ENCODE results near the gene PLPPR1. TPM values are rescaled to one million over a fixed set of nuclear protein-coding genes. Genes with fewer than 3 reads are reported as not detected.
A peak's percentile ranks its signal among the peaks of the same experiment; 100 is the strongest.

PLPPR1 gene
- total RNA-seq, 1 experiment from 2014 or later: not detected

DNA sequence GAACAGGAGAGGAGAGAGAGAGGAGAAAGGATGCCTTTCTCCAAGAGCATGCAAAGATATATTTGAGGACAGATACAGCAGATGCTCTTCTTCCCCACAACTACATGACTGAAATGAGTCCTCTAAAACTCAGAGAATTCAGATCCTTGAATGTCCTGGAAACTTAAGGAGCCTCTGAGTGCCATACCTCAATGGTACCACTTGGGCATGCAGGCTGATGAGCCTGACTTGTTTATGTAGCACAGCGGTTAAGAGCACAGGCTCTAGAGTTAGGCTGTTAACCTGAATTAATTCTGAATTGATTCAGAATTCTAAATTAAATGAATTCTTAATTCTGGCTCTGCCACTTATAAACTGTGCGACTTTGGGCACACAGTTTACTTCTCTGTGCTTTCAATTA lies 5.7 kb downstream of the PLPPR1 start:
- DNase-seq (ENCODE audit: low read depth, low spot score) (no peak), ATAC-seq (0 out of 2 replicates have a peak, but pooled peaks have one; percentile 42)
- no TSS peak for BruUV-seq (replicated peaks)
- no peak overlapping the region for H3K9ac ChIP-seq (ENCODE audit: low read length)
- no peaks in the 10 kb centered on the region for H3K9me3 ChIP-seq (ENCODE audit: control insufficient read depth in 1 of 2, insufficient read depth in 1 of 2, low read depth in 1 of 2, low read length in 2 of 2)
- RAD21 ChIA-PET (ENCODE audit: low non-redundant PET in 1 of 2, low total read pairs in 2 of 2, uncharacterized antibody in 2 of 2, unreplicated experiment in 2 of 2): no interaction called here
- no peak overlapping the region for H2AFZ ChIP-seq (ENCODE audit: low read depth, low read length, poor library complexity, severe bottlenecking)
- H4K20me1 ChIP-seq (ENCODE audit: insufficient read depth): no peaks in the 10 kb centered on the region
- no peak for TF ChIP-seq ELF1 (IDR thresholded peaks at IDR 0.05; ENCODE audit: borderline replicate concordance, low read depth)
- H3K27me3 ChIP-seq (ENCODE audit: insufficient read depth, low read length): no peaks in the 10 kb centered on the region; the same call in 1 of the 2 replicates
- POLR2A ChIA-PET: no interaction called here
- no peaks in the 10 kb centered on the region for H3K79me2 ChIP-seq (ENCODE audit: insufficient read depth, low read length)
- no peak overlapping the region for H3K4me2 ChIP-seq (ENCODE audit: low read length)
- H3K9me2 ChIP-seq (ENCODE audit: insufficient read depth): no peaks in the 10 kb centered on the region
- H3K27ac ChIP-seq (ENCODE audit: low read depth, low read length): no peak overlapping the region
- intact Hi-C loops (cut with micrococcal nuclease): no loop called here
- H3K4me1 ChIP-seq (ENCODE audit: control insufficient read depth in 1 of 2, insufficient read depth in 2 of 2, low read length in 2 of 2): no peaks in the 10 kb centered on the region
- no peaks in the 10 kb centered on the region for H3K36me3 ChIP-seq (ENCODE audit: control insufficient read depth in 1 of 2, insufficient read depth in 2 of 2, low read length in 2 of 2)
- H3K4me3 ChIP-seq (replicated peaks in 1 of 2; ENCODE audit: low read depth in 1 of 2, low read length in 2 of 2): no peak overlapping the region
- CTCF ChIA-PET: no interaction called here

DNA sequence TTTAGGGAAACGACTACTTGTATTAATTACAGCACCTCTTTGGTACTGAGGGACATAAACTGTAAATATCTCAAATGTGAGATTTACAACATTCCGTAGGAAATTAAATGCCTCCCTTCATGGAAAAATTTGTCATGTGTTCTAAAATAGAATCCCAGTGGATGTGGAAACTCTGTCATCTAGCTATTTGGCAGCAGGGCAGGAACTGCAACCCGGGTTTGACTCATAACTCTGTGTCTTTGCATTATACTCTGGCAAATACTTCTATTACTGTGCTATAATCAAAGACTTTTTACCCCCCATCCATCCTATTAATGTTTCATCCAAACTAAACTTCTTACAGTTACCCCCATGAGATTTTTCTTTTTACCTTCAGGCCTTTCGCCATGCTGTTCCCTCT lies 6.6 kb downstream of the PLPPR1 start:
- ChIA-PET RAD21 (ENCODE audit: low non-redundant PET in 1 of 2, low total read pairs in 2 of 2, uncharacterized antibody in 2 of 2, unreplicated experiment in 2 of 2) (no interaction called here), CTCF (no interaction called here), POLR2A (no interaction called here)
- no peak for DNase-seq (ENCODE audit: low read depth, low spot score)
- no peaks in the 10 kb centered on the region for H4K20me1 ChIP-seq (ENCODE audit: insufficient read depth)
- TF ChIP-seq SRF (IDR thresholded peaks at IDR 0.05; ENCODE audit: low read depth) (no peak), FOSL1 (IDR thresholded peaks at IDR 0.05; ENCODE audit: low read depth) (no peak), YY1 (IDR thresholded peaks at IDR 0.05; ENCODE audit: extremely low read depth, insufficient replicate concordance, low read depth, low read length) (no peak), TCF7L2 (IDR thresholded peaks at IDR 0.05; ENCODE audit: borderline replicate concordance, extremely low read depth, insufficient read depth, insufficient read length) (no peak), CEBPB (IDR thresholded peaks at IDR 0.05; ENCODE audit: low read depth) (no peak), POLR2AphosphoS5 (IDR thresholded peaks at IDR 0.05; ENCODE audit: low read depth, low read length) (no peak), SP1 (IDR thresholded peaks at IDR 0.05; ENCODE audit: low read depth) (no peak), CBX3 (IDR thresholded peaks at IDR 0.05; ENCODE audit: low read depth) (no peak), POLR2A (IDR thresholded peaks at IDR 0.05; ENCODE audit: borderline replicate concordance, extremely low read depth, insufficient read depth, insufficient read length) (no peak), SIN3A (IDR thresholded peaks at IDR 0.05; ENCODE audit: low read depth) (no peak), RAD21 (IDR thresholded peaks at IDR 0.05; ENCODE audit: low read depth) (no peak), EGR1 (IDR thresholded peaks at IDR 0.05; ENCODE audit: low read depth) (no peak), JUND (IDR thresholded peaks at IDR 0.05) (no peak)
- TF ChIP-seq, protein P1, sequence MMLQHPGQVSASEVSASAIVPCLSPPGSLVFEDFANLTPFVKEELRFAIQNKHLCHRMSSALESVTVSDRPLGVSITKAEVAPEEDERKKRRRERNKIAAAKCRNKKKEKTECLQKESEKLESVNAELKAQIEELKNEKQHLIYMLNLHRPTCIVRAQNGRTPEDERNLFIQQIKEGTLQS (IDR thresholded peaks at IDR 0.05): no peak
- TF ChIP-seq, protein P2, sequence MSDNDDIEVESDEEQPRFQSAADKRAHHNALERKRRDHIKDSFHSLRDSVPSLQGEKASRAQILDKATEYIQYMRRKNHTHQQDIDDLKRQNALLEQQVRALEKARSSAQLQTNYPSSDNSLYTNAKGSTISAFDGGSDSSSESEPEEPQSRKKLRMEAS (IDR thresholded peaks at IDR 0.05): no peak
- TF ChIP-seq, protein P3, sequence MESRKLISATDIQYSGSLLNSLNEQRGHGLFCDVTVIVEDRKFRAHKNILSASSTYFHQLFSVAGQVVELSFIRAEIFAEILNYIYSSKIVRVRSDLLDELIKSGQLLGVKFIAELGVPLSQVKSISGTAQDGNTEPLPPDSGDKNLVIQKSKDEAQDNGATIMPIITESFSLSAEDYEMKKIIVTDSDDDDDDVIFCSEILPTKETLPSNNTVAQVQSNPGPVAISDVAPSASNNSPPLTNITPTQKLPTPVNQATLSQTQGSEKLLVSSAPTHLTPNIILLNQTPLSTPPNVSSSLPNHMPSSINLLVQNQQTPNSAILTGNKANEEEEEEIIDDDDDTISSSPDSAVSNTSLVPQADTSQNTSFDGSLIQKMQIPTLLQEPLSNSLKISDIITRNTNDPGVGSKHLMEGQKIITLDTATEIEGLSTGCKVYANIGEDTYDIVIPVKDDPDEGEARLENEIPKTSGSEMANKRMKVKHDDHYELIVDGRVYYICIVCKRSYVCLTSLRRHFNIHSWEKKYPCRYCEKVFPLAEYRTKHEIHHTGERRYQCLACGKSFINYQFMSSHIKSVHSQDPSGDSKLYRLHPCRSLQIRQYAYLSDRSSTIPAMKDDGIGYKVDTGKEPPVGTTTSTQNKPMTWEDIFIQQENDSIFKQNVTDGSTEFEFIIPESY (IDR thresholded peaks at IDR 0.05; ENCODE audit: extremely low read depth, insufficient replicate concordance, low read length): no peak
- intact Hi-C loops (cut with micrococcal nuclease): no loop called here
- no peaks in the 10 kb centered on the region for H3K36me3 ChIP-seq (ENCODE audit: control insufficient read depth in 1 of 2, insufficient read depth in 2 of 2, low read length in 2 of 2)
- H3K4me3 ChIP-seq (replicated peaks in 1 of 2; ENCODE audit: low read depth in 1 of 2, low read length in 2 of 2): no peak overlapping the region
- no peak overlapping the region for H3K27ac ChIP-seq (ENCODE audit: low read depth, low read length)
- no peaks in the 10 kb centered on the region for H3K9me3 ChIP-seq (ENCODE audit: control insufficient read depth in 1 of 2, insufficient read depth in 1 of 2, low read depth in 1 of 2, low read length in 2 of 2)
- H3K79me2 ChIP-seq (ENCODE audit: insufficient read depth, low read length): no peaks in the 10 kb centered on the region
- no peaks in the 10 kb centered on the region; the same call in 1 of the 2 replicates for H3K27me3 ChIP-seq (ENCODE audit: insufficient read depth, low read length)
- H3K9me2 ChIP-seq (ENCODE audit: insufficient read depth): no peaks in the 10 kb centered on the region
- no peak overlapping the region for H3K4me2 ChIP-seq (ENCODE audit: low read length)
- H3K4me1 ChIP-seq (ENCODE audit: control insufficient read depth in 1 of 2, insufficient read depth in 2 of 2, low read length in 2 of 2): no peaks in the 10 kb centered on the region
- no TSS peak for BruUV-seq (replicated peaks)
- ATAC-seq: no peak
- H2AFZ ChIP-seq (ENCODE audit: low read depth, low read length, poor library complexity, severe bottlenecking): no peak overlapping the region
- H3K9ac ChIP-seq (ENCODE audit: low read length): no peak overlapping the region
